Motor neuron (in vitro differentiated cells): ENCODE results near the gene MFGE8. TPM values are rescaled to one million over a fixed set of nuclear protein-coding genes. Genes with fewer than 3 reads are reported as not detected.
A peak's percentile ranks its signal among the peaks of the same experiment; 100 is the strongest.
"Not testable (repeated sequence)": the region's sequence is repeated elsewhere in the genome, so short reads cannot be mapped to it uniquely, and the experiment has no call there.

Experiments used
- ATAC-seq, 8 experiments: fragments of 200-7000 bp; cut with Tn5 transposase; replicated peaks in 6 of 8; 2 replicates each; pipeline ENCODE4 v1.8.0; 2021; ENCODE audit warnings: mild to moderate bottlenecking in 8 of 8, moderate library complexity in 8 of 8
- H3K27ac ChIP-seq, 2 donors: fragments of 250-450 bp; sonication (Bioruptor Pico); 2 replicates each; pipeline ENCODE4 v1.9.0; 2021; ENCODE audit warnings: antibody characterized with exemption in 2 of 2, mild to moderate bottlenecking in 2 of 2, moderate library complexity in 1 of 2
- H3K4me1 ChIP-seq, 2 donors: fragments of 250-450 bp; sonication (Bioruptor Pico); replicated peaks in 1 of 2; 2 replicates each; pipeline ENCODE4 v1.6.1; 2021; ENCODE audit warnings: antibody characterized with exemption in 2 of 2, mild to moderate bottlenecking in 2 of 2, moderate library complexity in 1 of 2
- H3K4me3 ChIP-seq, 5 donors: fragments of 250-450 bp; sonication (Bioruptor Pico); 2 replicates each; pipeline ENCODE4 v1.9.0; 2021; ENCODE audit warnings: antibody characterized with exemption in 5 of 5, mild to moderate bottlenecking in 5 of 5, moderate library complexity in 4 of 5
- WGBS, 10 experiments: fragments of 450-650 bp; shearing (Covaris generic); methylation state at CpG; one replicate each; pipeline ENCODE4 v1.0.0; 2022; 5-methylcytosine and 5-hydroxymethylcytosine counted together
- in situ Hi-C, 9 experiments: fragments of 400-800 bp; cut with MboI; loops; one replicate each; pipeline ENCODE4 v1.15.0; 2021; ENCODE audit warnings: low sequenced_read_pairs in 9 of 9, low pct_unique_long_range_greater_than_20kb in 2 of 9; ENCODE audit not compliant: unreplicated experiment in 9 of 9
- total RNA-seq, 8 experiments: library from RNA; unstranded; fragments of 300-600 nt; gene quantifications; 2 replicates each; pipeline versions ENCODE4 v1.2.3 to v1.2.4, GENCODE V29; 2022

MFGE8 gene, protein sequence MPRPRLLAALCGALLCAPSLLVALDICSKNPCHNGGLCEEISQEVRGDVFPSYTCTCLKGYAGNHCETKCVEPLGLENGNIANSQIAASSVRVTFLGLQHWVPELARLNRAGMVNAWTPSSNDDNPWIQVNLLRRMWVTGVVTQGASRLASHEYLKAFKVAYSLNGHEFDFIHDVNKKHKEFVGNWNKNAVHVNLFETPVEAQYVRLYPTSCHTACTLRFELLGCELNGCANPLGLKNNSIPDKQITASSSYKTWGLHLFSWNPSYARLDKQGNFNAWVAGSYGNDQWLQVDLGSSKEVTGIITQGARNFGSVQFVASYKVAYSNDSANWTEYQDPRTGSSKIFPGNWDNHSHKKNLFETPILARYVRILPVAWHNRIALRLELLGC
- total RNA-seq = 10 to 100 TPM in 6 of 8 experiments, 1 to 10 TPM in 2; 7.4 to 60.1 (median 33.8) TPM

DNA sequence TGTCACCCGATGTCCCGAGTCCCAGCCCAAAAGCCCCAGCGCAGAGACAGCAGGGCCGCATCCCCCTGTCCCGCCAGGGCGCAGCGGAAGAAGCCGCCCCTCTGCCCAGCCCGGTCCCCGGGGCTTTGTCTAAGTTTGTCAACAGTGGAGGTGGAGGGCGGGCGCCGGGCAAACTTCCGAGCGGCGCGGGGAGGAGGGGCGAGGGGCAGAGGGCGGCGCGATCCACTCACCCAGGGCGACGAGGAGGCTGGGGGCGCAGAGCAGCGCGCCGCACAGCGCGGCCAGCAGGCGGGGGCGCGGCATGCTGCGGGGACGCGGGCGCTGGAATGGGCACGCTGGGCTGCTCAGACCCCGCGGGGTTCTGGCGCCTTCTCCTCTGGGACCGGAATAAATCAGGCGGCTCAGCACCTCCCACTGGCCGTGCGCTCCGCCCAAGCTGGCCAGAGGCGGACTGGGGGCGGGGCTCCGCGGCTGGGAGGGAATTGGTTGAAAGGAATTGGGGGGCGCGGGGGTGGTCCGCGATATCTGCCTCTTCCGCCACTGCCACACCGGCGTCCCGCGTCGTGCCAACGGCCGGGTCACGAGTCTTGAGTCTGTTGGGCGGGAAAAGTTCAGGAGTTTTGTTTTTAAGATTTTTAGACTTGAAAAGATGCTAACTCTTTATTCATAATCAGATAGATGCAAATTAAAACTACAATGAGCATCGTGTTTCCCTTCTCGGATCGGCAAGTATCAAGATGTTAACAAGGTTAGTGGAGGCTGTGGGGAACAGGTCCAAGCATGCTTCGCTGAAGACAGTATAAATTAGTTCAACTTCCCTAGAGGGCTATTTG lies at the start of gene MFGE8:
Gene MFGE8, minus strand, starts transcription at position 363 of the 833 bp plus-strand sequence. Its CDS starts 60 bp downstream, at position 303.
- peaks cover 19 to 23% of the 10 kb centered on the region in 2 donors for H3K4me1 ChIP-seq
- no peak within 1 kb of the TSS for H3K27ac ChIP-seq
- H3K4me3 ChIP-seq = peak within 1 kb of the TSS; percentile 28 to 57 (median 44)
- in situ Hi-C loops = loop anchor here in 3 of 9 experiments (25.0 kb wide), 2 partner anchors 99 to 274 kb away; no protein-coding TSS in a partner anchor
- ATAC-seq = peak; percentile 74 to 93 (median 90)
- WGBS, 10 experiments = 0 to 28% (median 9%) methylated on average over 1 to 4 of the region's 67 CpGs; no CpG with 5 or more reads in 4 of the 10 experiments

DNA sequence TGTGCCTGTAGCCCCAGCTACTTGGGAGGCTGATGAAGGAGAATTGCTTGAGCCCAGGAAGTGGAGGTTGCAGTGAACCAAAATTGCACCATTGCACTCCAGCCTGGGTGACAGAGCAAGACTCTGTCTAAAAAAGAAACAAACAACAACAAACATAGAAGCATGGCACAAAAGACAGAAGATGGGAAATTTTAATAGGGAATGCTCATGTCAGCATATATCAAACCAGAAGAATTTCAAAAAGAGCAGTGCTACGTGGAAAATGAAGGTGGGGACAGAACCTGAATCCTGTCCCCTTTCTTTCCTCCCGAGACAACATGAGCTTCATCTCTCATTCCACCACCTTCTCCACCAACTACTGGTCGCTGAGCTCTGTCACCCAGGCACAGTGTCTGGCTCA lies 46.3 kb upstream of the MFGE8 start:
- Histone ChIP-seq H3K27ac (no peak overlapping the region), H3K4me1 (no peaks in the 10 kb centered on the region), H3K4me3 (no peak overlapping the region)
- 23 to 100% (median 77%) methylated on average over 1 to 3 of the region's 3 CpGs; no CpG with 5 or more reads in 2 of the 10 experiments for WGBS, 10 experiments
- ATAC-seq = no peak
- in situ Hi-C loops = no loop called here

DNA sequence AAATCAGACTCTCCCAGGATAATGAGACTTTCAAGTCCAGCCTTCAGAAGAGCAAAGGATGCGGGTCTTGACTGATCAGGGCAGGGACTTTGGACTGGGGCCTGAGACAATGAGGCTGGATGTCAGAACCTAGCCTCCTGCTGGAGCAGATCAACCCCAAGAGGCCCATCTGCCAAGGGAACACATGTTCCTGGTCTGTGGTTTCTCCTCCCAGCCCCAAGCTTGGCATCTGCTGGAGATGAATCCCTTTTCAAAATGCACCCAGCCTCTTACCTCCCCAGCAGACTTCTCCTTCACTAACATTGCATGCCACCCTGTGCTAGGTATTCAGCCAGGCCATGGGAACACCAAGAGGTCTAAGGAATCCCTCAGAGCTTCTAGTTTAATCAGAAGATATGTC lies 43.7 kb upstream of the MFGE8 start:
- Histone ChIP-seq H3K4me3 (no peak overlapping the region), H3K4me1 (no peaks in the 10 kb centered on the region), H3K27ac (no peak overlapping the region)
- 20 to 100% (median 83%) methylated on average over 1 of the region's 1 CpG; no CpG with 5 or more reads in 7 of the 10 experiments for WGBS, 10 experiments
- no peak for ATAC-seq
- in situ Hi-C loops = no loop called here

GRCh38 chr15:88956263-88956662 lies 43.1 kb upstream of the MFGE8 start:
- H3K4me3 ChIP-seq = no peak overlapping the region
- H3K4me1 ChIP-seq = no peaks in the 10 kb centered on the region
- in situ Hi-C loops = no loop called here
- WGBS, 10 experiments = 24 to 86% (median 67%) methylated on average over 2 to 7 of the region's 7 CpGs; no CpG with 5 or more reads in 2 of the 10 experiments
- H3K27ac ChIP-seq = no peak overlapping the region
- peak in 1 of 8 experiments; percentile 26 for ATAC-seq

GRCh38 chr15:88954431-88955277 lies 41.5 kb upstream of the MFGE8 start:
- in situ Hi-C loops = no loop called here
- 20 to 79% (median 52%) methylated on average over 1 to 8 of the region's 15 CpGs; no CpG with 5 or more reads in 4 of the 10 experiments for WGBS, 10 experiments
- ATAC-seq = peak in 4 of 8 experiments; percentile 31 to 67 (median 54)
- Histone ChIP-seq H3K4me1 (no peaks in the 10 kb centered on the region), H3K27ac (no peak overlapping the region), H3K4me3 (no peak overlapping the region)

DNA sequence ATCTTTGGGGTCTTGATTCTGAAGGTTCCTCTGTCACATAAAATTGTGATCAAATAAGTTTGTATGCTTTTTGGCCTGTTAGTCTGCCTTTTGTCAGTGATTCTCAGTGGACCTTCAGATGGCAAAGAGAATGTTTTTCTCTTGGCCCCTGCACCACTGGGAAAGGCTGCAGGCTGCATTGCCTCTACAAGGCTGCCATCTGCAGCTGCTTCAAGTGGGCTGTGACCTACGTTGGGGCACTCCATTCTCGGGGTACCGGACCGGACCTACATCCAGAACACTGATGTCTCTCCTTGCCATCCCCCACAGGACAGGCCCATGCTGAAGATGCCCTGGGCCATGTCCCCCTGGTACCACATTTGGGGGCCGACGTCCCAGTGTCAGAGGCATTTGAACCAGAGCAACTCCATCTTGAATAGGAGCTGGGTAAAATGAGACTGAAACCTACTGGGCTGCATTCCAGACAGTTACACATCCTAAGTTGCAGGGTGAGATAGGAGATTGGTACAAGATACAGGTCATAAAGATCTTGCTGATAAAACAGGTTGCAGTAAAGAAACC lies 37.5 kb upstream of the MFGE8 start:
- WGBS, 10 experiments = 40 to 100% (median 83%) methylated on average over 1 to 4 of the region's 6 CpGs; no CpG with 5 or more reads in 6 of the 10 experiments
- in situ Hi-C loops = no loop called here
- no peak overlapping the region for H3K27ac ChIP-seq
- H3K4me1 ChIP-seq = no peaks in the 10 kb centered on the region
- no peak for ATAC-seq
- H3K4me3 ChIP-seq = no peak overlapping the region

GRCh38 chr15:88949734-88950400 lies 36.7 kb upstream of the MFGE8 start:
- 36 to 93% (median 77%) methylated on average over 2 to 5 of the region's 5 CpGs; no CpG with 5 or more reads in 1 of the 10 experiments for WGBS, 10 experiments
- in situ Hi-C loops = no loop called here

GRCh38 chr15:88940110-88940675 lies 27.0 kb upstream of the MFGE8 start:
- no peak for ATAC-seq

More at GRCh38 chr15:88949734-88950400, 36.7 kb upstream of the MFGE8 start:
- no peak for ATAC-seq
- H3K4me3 ChIP-seq = no peak overlapping the region
- no peaks in the 10 kb centered on the region for H3K4me1 ChIP-seq
- H3K27ac ChIP-seq = no peak overlapping the region

DNA sequence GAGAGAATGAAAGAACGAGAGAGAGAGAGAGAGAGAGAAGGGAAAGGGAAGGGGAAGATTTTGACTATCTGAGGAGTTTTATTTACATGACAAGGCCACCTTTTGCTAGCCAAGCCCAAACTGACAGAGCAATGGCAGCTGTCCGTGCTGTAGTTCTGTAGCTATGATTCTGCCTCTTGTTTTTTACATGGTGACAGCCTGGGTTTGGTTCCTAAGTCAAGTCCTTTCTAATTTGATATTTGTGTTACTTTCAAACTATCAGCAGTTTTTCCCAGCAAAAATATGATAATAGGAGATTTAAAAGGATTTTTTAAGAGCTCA lies 26.3 kb upstream of the MFGE8 start:
- in situ Hi-C loops = no loop called here
- Histone ChIP-seq H3K4me1 (no peaks in the 10 kb centered on the region), H3K27ac (no peak overlapping the region), H3K4me3 (no peak overlapping the region)
- 25 to 100% (median 54%) methylated on average over 1 to 2 of the region's 2 CpGs for WGBS, 10 experiments
- no peak for ATAC-seq

More at GRCh38 chr15:88940110-88940675, 27.0 kb upstream of the MFGE8 start:
- in situ Hi-C loops = no loop called here
- Histone ChIP-seq H3K27ac (no peak overlapping the region), H3K4me1 (no peaks in the 10 kb centered on the region), H3K4me3 (no peak overlapping the region)
- WGBS, 10 experiments = 50 to 100% (median 87%) methylated on average over 1 to 4 of the region's 4 CpGs

- Histone ChIP-seq H3K4me1 (no peaks in the 10 kb centered on the region), H3K27ac (no peak overlapping the region), H3K4me3 (no peak overlapping the region)
- 70 to 95% (median 88%) methylated on average over 2 to 15 of the region's 15 CpGs for WGBS, 10 experiments
- no peak for ATAC-seq
- in situ Hi-C loops = no loop called here
Observed at GRCh38 chr15:88938802-88939485, 25.8 kb upstream of the MFGE8 start.

DNA sequence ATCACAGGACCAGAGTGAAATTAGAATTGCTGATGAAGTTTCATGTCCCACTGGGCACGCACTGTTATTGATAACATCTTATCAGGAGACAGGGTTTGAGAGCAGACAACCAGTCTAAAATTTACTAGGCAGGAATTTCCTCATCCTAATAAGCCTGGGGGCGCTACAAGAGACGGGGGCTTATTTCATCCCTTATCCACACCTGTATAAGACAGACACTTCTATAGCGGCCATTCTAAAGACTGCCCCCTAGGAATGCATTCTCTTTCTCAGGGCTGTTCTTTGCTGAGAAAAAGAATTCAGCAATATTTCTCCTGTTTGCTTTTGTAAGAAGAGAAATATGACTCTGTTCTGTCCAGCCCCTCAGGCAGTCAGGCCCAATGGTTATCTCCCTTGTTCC lies 21.3 kb upstream of the MFGE8 start:
- ATAC-seq = not testable (repeated sequence)

More for the DNA sequence above, 21.3 kb upstream of the MFGE8 start:
- H3K27ac ChIP-seq, in situ Hi-C loops, H3K4me1 ChIP-seq, H3K4me3 ChIP-seq: not testable (repeated sequence)
- WGBS, 10 experiments = 66 to 100% (median 89%) methylated on average over 1 to 4 of the region's 4 CpGs; no CpG with 5 or more reads in 4 of the 10 experiments
